ENCODE data around the gene APOL5.
"Not testable (repeated sequence)": the region's sequence is repeated elsewhere in the genome, so short reads cannot be mapped to it uniquely, and the experiment has no call there.

The APOL5 gene

DNA sequence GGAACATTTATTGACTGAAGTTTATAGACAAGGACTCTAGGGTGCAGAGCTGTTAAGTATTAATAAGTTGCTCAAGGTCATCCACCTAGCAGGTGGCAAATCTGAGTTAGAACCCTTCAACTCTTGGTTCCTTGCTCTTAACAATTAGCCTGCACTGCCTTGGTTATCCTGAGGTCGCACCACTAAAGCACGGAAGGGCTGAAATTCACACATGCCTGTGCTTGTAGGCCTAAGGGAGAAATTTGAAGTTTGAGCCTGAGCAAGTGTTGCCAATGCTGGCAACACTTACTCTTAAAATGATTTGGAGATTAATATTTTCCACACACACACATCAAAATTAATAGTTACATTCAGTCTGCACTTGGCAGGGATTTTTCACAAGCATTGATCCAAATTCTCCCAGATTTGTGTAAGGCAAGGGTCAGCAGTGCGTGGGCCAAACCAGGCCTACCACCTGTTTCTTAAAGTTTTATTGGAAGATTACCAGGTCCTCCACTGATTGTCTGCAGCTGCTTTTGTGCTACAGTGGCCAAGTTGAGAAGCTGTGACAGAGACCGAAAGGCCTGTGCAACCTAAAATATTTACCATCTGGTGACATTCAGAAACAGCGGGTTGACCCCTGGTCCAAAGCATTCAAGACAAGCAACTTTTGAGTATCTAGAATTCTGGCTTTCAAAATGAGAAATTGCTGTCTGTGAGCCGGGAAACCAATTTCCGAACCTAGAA, 16.3 kb downstream of the APOL5 start:
- TF ChIP-seq ZNF274 (IDR thresholded peaks at IDR 0.05; ENCODE audit: low read depth, low read length) = no peak
- TF ChIP-seq SUZ12 (IDR thresholded peaks at IDR 0.05; ENCODE audit: extremely low read depth, insufficient read depth, insufficient read length) = no peak
- TF ChIP-seq YY1 (IDR thresholded peaks at IDR 0.05; ENCODE audit: insufficient read depth, insufficient read length) = no peak
- DNase-seq (ENCODE audit: low read depth, low spot score) = no peak
- Histone ChIP-seq H3K36me3 (ENCODE audit: insufficient read depth, insufficient read length, low read length) (peaks cover 6% of the 10 kb centered on the region), H3K9me3 (ENCODE audit: insufficient read depth, low read length) (peaks cover 12% of the 10 kb centered on the region; the same call in 1 of the 2 replicates), H3K27me3 (ENCODE audit: insufficient read depth, insufficient read length) (no peaks in the 10 kb centered on the region), H3K4me3 (ENCODE audit: insufficient read length, low read depth) (no peak overlapping the region), H3K9ac (ENCODE audit: insufficient read length, low read depth) (no peak overlapping the region), H3K4me1 (ENCODE audit: insufficient read depth, insufficient read length) (peaks cover 2% of the 10 kb centered on the region)

DNA sequence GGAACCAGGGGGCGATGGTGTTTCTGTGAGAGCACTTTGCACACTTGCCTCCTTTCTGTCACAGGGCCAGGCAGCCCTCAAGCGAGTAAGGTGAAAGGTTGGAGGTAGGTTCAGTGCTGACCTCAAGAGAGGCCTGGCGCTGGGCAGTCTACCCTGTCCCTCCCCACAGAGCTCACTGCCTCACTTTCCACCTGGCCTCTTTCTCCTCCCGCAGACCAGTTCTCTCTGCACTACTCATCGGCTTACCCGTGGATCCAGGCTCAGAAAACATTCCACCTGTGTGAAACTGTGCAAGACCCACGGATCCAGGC, 16.8 kb downstream of the APOL5 start:
- Histone ChIP-seq H3K4me3 (ENCODE audit: insufficient read length, low read depth) (no peak overlapping the region), H3K9ac (ENCODE audit: insufficient read length, low read depth) (no peak overlapping the region), H3K9me3 (ENCODE audit: insufficient read depth, low read length) (peaks cover 12% of the 10 kb centered on the region; the same call in 1 of the 2 replicates), H3K27me3 (ENCODE audit: insufficient read depth, insufficient read length) (no peaks in the 10 kb centered on the region), H3K36me3 (ENCODE audit: insufficient read depth, insufficient read length, low read length) (peaks cover 10% of the 10 kb centered on the region), H3K4me1 (ENCODE audit: insufficient read depth, insufficient read length) (peaks cover 5% of the 10 kb centered on the region)
- no peak for TF ChIP-seq ZNF274 (IDR thresholded peaks at IDR 0.05; ENCODE audit: low read depth, low read length)
- TF ChIP-seq SUZ12 (IDR thresholded peaks at IDR 0.05; ENCODE audit: extremely low read depth, insufficient read depth, insufficient read length) = no peak
- no peak for DNase-seq (ENCODE audit: low read depth, low spot score)

- no peak for DNase-seq (ENCODE audit: low read depth, low spot score)
- H3K9me3 ChIP-seq (ENCODE audit: insufficient read depth, low read length) = peaks cover 12% of the 10 kb centered on the region; the same call in 1 of the 2 replicates
- H3K27me3 ChIP-seq (ENCODE audit: insufficient read depth, insufficient read length) = no peaks in the 10 kb centered on the region
- peaks cover 12% of the 10 kb centered on the region for H3K36me3 ChIP-seq (ENCODE audit: insufficient read depth, insufficient read length, low read length)
- peaks cover 10% of the 10 kb centered on the region for H3K4me1 ChIP-seq (ENCODE audit: insufficient read depth, insufficient read length)
- no peak overlapping the region for H3K9ac ChIP-seq (ENCODE audit: insufficient read length, low read depth)
- TF ChIP-seq YY1 (IDR thresholded peaks at IDR 0.05; ENCODE audit: insufficient read depth, insufficient read length) (no peak), SUZ12 (IDR thresholded peaks at IDR 0.05; ENCODE audit: extremely low read depth, insufficient read depth, insufficient read length) (no peak), ZNF274 (IDR thresholded peaks at IDR 0.05; ENCODE audit: low read depth, low read length) (no peak)
- no peak overlapping the region for H3K4me3 ChIP-seq (ENCODE audit: insufficient read length, low read depth)
These were observed 17.9 kb downstream of the APOL5 start for GRCh38 chr22:35735542-35735941.

DNA sequence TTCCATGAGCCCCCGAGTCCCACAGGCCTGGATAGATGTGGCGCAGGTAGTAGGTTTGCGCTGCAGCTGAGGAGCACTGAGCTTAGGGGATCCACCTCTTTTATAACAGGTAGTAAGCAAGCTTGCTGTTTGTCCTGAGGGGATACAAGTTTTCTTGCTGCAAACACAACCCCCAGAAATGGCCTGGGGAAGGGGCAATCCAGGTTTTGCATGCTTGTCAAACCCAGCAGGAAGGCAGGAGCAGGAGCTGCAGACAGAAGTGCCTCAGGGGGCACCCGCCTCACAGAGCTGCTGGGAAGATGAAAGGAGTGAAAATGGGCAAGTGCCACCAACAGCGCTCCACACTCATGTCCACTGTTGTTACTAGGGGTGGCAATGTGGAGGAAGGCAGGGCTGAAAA, 18.5 kb downstream of the APOL5 start:
- Histone ChIP-seq H3K9ac (ENCODE audit: insufficient read length, low read depth) (no peak overlapping the region), H3K4me3 (ENCODE audit: insufficient read length, low read depth) (no peak overlapping the region), H3K4me1 (ENCODE audit: insufficient read depth, insufficient read length) (peaks cover 10% of the 10 kb centered on the region), H3K27me3 (ENCODE audit: insufficient read depth, insufficient read length) (no peaks in the 10 kb centered on the region), H3K36me3 (ENCODE audit: insufficient read depth, insufficient read length, low read length) (peaks cover 12% of the 10 kb centered on the region), H3K9me3 (ENCODE audit: insufficient read depth, low read length) (peaks cover 12% of the 10 kb centered on the region; the same call in 1 of the 2 replicates)
- DNase-seq (ENCODE audit: low read depth, low spot score) = no peak
- TF ChIP-seq ZNF274 (IDR thresholded peaks at IDR 0.05; ENCODE audit: low read depth, low read length) (no peak), YY1 (IDR thresholded peaks at IDR 0.05; ENCODE audit: insufficient read depth, insufficient read length) (no peak), SUZ12 (IDR thresholded peaks at IDR 0.05; ENCODE audit: extremely low read depth, insufficient read depth, insufficient read length) (no peak)

- DNase-seq (ENCODE audit: low read depth, low spot score) = no peak
- H3K27me3 ChIP-seq (ENCODE audit: insufficient read depth, insufficient read length) = no peaks in the 10 kb centered on the region
- H3K36me3 ChIP-seq (ENCODE audit: insufficient read depth, insufficient read length, low read length) = peaks cover 16% of the 10 kb centered on the region
- peaks cover 10% of the 10 kb centered on the region for H3K4me1 ChIP-seq (ENCODE audit: insufficient read depth, insufficient read length)
- TF ChIP-seq SUZ12 (IDR thresholded peaks at IDR 0.05; ENCODE audit: extremely low read depth, insufficient read depth, insufficient read length) (no peak), ZNF274 (IDR thresholded peaks at IDR 0.05; ENCODE audit: low read depth, low read length) (no peak), YY1 (IDR thresholded peaks at IDR 0.05; ENCODE audit: insufficient read depth, insufficient read length) (no peak)
- H3K4me3 ChIP-seq (ENCODE audit: insufficient read length, low read depth) = no peak overlapping the region
- no peak overlapping the region for H3K9ac ChIP-seq (ENCODE audit: insufficient read length, low read depth)
- peaks cover 12% of the 10 kb centered on the region; the same call in 1 of the 2 replicates for H3K9me3 ChIP-seq (ENCODE audit: insufficient read depth, low read length)
These were observed 19.0 kb downstream of the APOL5 start for GRCh38 chr22:35736701-35737100.

- H3K4me1 ChIP-seq (ENCODE audit: insufficient read depth, insufficient read length); H3K27me3 ChIP-seq (ENCODE audit: insufficient read depth, insufficient read length); DNase-seq (ENCODE audit: low read depth, low spot score): not testable (repeated sequence)
These were observed 20.2 kb downstream of the APOL5 start for GRCh38 chr22:35737886-35738285.

GRCh38 chr22:35739076-35739930, 21.6 kb downstream of the APOL5 start:
- H3K4me3 ChIP-seq (ENCODE audit: insufficient read length, low read depth) = no peak overlapping the region
- no peak overlapping the region for H3K9ac ChIP-seq (ENCODE audit: insufficient read length, low read depth)
- TF ChIP-seq SUZ12 (IDR thresholded peaks at IDR 0.05; ENCODE audit: extremely low read depth, insufficient read depth, insufficient read length) (no peak), ZNF274 (IDR thresholded peaks at IDR 0.05; ENCODE audit: low read depth, low read length) (no peak), YY1 (IDR thresholded peaks at IDR 0.05; ENCODE audit: insufficient read depth, insufficient read length) (no peak)
- DNase-seq (ENCODE audit: low read depth, low spot score) = no peak
- H3K4me1 ChIP-seq (ENCODE audit: insufficient read depth, insufficient read length) = peaks cover 10% of the 10 kb centered on the region
- peaks cover 12% of the 10 kb centered on the region; the same call in 1 of the 2 replicates for H3K9me3 ChIP-seq (ENCODE audit: insufficient read depth, low read length)
- no peaks in the 10 kb centered on the region for H3K27me3 ChIP-seq (ENCODE audit: insufficient read depth, insufficient read length)
- H3K36me3 ChIP-seq (ENCODE audit: insufficient read depth, insufficient read length, low read length) = peaks cover 26% of the 10 kb centered on the region

More at GRCh38 chr22:35737886-35738285, 20.2 kb downstream of the APOL5 start:
- H3K9ac ChIP-seq (ENCODE audit: insufficient read length, low read depth); H3K4me3 ChIP-seq (ENCODE audit: insufficient read length, low read depth): not testable (repeated sequence)
- Histone ChIP-seq H3K9me3 (ENCODE audit: insufficient read depth, low read length) (peaks cover 12% of the 10 kb centered on the region; the same call in 1 of the 2 replicates), H3K36me3 (ENCODE audit: insufficient read depth, insufficient read length, low read length) (peaks cover 24% of the 10 kb centered on the region)

Data from NT2/D1 (cell line).